ENCODE data around the gene ZNF491.

- TF ChIP-seq EZH2 (IDR thresholded peaks at IDR 0.05; ENCODE audit: low read length) = no peak
- TF ChIP-seq CTCF (optimal IDR thresholded peaks at IDR 0.05 in 1 of 3, IDR thresholded peaks at IDR 0.05 in 1 of 3, conservative IDR thresholded peaks at IDR 0.05 in 1 of 3; ENCODE audit: extremely low read depth in 1 of 3, insufficient read depth in 2 of 3, low read length in 3 of 3) = no peak
Observed at GRCh38 chr19:11759805-11760204, 38.5 kb upstream of the ZNF491 start.
